Right lobe of liver (tissue), 4 donors: ENCODE results near the gene AKAP3.

ENCODE experiments used
- POLR2A ChIP-seq: fragments of 450-650 bp; IDR thresholded peaks from one replicate; pipeline ENCODE4 v1.6.1; 2017; ENCODE audit warnings: antibody characterized with exemption, mild to moderate bottlenecking
- TF ChIP-seq, protein P1 (sequence below), 4 donors: fragments of 200-600 bp in 3 of 4; fragments of 450-650 bp in 1 of 4; IDR thresholded peaks; one replicate each; pipeline versions ENCODE4 v1.5.1 to v1.8.0; 2016 to 2022; ENCODE audit warnings: antibody characterized with exemption in 4 of 4, mild to moderate bottlenecking in 2 of 4
- donor health status: DM: no; HTN: no; CAD: no.
- donor health status: DM: no; HTN: no; CAD: no.
- donor health status: DM: no; HTN: yes; CAD: no.

DNA sequence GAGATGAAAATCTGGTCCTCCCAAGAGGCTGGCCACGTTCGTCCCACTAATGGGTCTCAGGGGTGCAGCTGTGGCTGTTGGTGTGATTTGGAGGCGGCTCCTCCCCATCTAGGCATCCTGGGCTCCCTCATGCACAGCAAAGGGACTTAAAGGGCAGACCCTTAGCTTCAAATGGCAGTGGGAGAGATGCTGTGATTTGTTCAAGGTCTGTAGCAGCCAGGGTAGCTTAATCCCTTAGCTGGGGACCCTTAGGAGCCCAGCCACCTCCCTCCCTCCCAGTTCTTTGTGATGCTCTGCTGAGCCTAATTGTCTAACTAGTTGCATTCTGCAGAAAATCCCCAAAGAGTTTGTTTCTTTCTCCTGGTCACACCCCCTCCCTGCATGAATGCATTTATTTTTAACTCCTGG is 68.6 kb downstream of the AKAP3 start:
- TF ChIP-seq, protein P1, sequence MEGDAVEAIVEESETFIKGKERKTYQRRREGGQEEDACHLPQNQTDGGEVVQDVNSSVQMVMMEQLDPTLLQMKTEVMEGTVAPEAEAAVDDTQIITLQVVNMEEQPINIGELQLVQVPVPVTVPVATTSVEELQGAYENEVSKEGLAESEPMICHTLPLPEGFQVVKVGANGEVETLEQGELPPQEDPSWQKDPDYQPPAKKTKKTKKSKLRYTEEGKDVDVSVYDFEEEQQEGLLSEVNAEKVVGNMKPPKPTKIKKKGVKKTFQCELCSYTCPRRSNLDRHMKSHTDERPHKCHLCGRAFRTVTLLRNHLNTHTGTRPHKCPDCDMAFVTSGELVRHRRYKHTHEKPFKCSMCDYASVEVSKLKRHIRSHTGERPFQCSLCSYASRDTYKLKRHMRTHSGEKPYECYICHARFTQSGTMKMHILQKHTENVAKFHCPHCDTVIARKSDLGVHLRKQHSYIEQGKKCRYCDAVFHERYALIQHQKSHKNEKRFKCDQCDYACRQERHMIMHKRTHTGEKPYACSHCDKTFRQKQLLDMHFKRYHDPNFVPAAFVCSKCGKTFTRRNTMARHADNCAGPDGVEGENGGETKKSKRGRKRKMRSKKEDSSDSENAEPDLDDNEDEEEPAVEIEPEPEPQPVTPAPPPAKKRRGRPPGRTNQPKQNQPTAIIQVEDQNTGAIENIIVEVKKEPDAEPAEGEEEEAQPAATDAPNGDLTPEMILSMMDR (IDR thresholded peaks at IDR 0.05), result no peak
- TF ChIP-seq POLR2A, result no peak
